Osteocyte (in vitro differentiated cells): ENCODE results near the gene CD81. TPM values are rescaled to one million over a fixed set of nuclear protein-coding genes. Genes with fewer than 3 reads are reported as not detected.

Experiments
- DNase-seq: peaks from one replicate; pipeline ENCODE4 v3.0.0; 2021; ENCODE audit warnings: mixed read lengths; ENCODE audit not compliant: unreplicated experiment; ENCODE audit errors: extremely low spot score
- H3K27ac Mint-ChIP-seq: one replicate; pipeline ENCODE4 v1.8.0; 2021; ENCODE audit warnings: mild to moderate bottlenecking, mixed read lengths; ENCODE audit not compliant: unreplicated experiment
- H3K27me3 Mint-ChIP-seq: one replicate; pipeline ENCODE4 v1.8.0; 2021; ENCODE audit warnings: mixed read lengths; ENCODE audit not compliant: unreplicated experiment
- H3K36me3 Mint-ChIP-seq: one replicate; pipeline ENCODE4 v1.8.0; 2021; ENCODE audit warnings: mixed read lengths; ENCODE audit not compliant: unreplicated experiment
- H3K4me1 Mint-ChIP-seq: one replicate; pipeline ENCODE4 v1.8.0; 2021; ENCODE audit warnings: mixed read lengths; ENCODE audit not compliant: unreplicated experiment
- H3K4me3 Mint-ChIP-seq: one replicate; pipeline ENCODE4 v1.8.0; 2021; ENCODE audit warnings: mild to moderate bottlenecking, moderate library complexity, mixed read lengths; ENCODE audit not compliant: unreplicated experiment
- H3K9me3 Mint-ChIP-seq: one replicate; pipeline ENCODE4 v1.8.0; 2021; ENCODE audit warnings: mixed read lengths; ENCODE audit not compliant: unreplicated experiment
- total RNA-seq: library from RNA; stranded (reverse); gene quantifications from 2 replicates; pipeline ENCODE4 v1.2.1, GENCODE V29; 2021
- TF ChIP-seq, protein P1 (sequence below): fragments of 200-600 bp; sonication (generic); IDR thresholded peaks from 2 replicates; pipeline ENCODE4 v1.5.0; 2021; ENCODE audit warnings: antibody characterized with exemption, mild to moderate bottlenecking, moderate library complexity

Gene CD81
- total RNA-seq, 1 donor from 2014 or later: 652 TPM

DNA sequence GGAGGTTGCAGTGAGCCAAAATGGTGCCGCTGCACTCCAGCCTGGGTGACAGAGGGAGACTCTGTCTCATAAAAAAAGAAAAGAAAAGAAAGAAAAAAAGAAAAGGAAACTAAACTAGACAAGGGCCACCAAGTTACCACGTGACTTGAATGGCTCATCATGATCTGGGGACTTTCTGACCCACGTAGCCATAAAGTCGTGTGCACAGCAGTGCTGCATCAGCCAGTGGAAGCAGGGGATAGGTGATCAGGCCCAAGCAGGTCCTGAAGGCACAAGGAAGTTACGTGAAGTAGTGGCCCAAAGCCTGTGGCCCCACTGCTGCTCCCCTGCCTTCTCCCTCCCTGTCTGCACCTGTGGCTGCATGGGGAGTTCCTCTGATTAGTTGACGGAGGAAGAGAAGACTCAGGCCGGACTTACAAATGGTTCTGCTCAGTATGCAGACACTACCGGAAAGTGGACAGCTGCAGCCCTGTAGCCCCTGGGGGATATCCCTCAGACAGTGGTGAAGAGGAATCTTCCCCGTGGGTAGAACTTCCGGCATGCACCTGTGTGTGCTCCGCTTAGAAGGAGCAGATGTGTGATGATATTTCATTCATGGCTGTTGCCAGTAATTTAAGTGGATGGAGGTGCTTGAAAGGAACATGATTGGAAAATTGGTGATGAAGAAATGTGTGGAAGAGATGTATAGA, 18.2 kb upstream of the CD81 start:
- Mint-ChIP-seq H3K4me3 (no peak overlapping the region), H3K9me3 (no peaks in the 10 kb centered on the region), H3K27ac (no peak overlapping the region)

DNA sequence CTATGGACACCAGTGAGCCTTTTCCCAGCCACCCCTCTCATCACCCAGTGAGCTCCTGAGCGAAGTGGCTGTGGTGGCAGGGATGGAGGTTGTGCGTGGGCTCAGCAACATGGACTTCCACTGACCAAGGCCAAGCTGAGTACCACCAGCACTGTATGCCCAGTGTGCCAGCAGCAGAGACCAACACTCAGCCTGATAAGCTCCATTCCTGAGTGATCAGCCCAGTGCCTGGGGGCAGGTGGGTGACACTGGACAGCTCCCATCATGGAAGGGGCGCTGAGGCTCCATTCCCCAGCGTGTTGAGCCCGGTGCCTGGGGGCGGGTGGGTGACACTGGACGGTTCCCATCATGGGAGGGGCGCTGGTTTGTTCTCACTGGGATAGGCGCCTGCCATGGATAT, 17.6 kb upstream of the CD81 start:
- no peak overlapping the region for H3K4me3 Mint-ChIP-seq
- H3K4me1 Mint-ChIP-seq: peaks cover 9% of the 10 kb centered on the region
- H3K36me3 Mint-ChIP-seq: no peaks in the 10 kb centered on the region
- no peak overlapping the region for H3K27ac Mint-ChIP-seq
- no peaks in the 10 kb centered on the region for H3K27me3 Mint-ChIP-seq
- TF ChIP-seq, protein P1, sequence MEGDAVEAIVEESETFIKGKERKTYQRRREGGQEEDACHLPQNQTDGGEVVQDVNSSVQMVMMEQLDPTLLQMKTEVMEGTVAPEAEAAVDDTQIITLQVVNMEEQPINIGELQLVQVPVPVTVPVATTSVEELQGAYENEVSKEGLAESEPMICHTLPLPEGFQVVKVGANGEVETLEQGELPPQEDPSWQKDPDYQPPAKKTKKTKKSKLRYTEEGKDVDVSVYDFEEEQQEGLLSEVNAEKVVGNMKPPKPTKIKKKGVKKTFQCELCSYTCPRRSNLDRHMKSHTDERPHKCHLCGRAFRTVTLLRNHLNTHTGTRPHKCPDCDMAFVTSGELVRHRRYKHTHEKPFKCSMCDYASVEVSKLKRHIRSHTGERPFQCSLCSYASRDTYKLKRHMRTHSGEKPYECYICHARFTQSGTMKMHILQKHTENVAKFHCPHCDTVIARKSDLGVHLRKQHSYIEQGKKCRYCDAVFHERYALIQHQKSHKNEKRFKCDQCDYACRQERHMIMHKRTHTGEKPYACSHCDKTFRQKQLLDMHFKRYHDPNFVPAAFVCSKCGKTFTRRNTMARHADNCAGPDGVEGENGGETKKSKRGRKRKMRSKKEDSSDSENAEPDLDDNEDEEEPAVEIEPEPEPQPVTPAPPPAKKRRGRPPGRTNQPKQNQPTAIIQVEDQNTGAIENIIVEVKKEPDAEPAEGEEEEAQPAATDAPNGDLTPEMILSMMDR: no peak
- DNase-seq: no peak
- no peaks in the 10 kb centered on the region for H3K9me3 Mint-ChIP-seq

More for the DNA sequence above, 18.2 kb upstream of the CD81 start:
- no peak for DNase-seq
- TF ChIP-seq, protein P1: no peak
- no peaks in the 10 kb centered on the region for H3K36me3 Mint-ChIP-seq
- no peaks in the 10 kb centered on the region for H3K27me3 Mint-ChIP-seq
- peaks cover 9% of the 10 kb centered on the region for H3K4me1 Mint-ChIP-seq

DNA sequence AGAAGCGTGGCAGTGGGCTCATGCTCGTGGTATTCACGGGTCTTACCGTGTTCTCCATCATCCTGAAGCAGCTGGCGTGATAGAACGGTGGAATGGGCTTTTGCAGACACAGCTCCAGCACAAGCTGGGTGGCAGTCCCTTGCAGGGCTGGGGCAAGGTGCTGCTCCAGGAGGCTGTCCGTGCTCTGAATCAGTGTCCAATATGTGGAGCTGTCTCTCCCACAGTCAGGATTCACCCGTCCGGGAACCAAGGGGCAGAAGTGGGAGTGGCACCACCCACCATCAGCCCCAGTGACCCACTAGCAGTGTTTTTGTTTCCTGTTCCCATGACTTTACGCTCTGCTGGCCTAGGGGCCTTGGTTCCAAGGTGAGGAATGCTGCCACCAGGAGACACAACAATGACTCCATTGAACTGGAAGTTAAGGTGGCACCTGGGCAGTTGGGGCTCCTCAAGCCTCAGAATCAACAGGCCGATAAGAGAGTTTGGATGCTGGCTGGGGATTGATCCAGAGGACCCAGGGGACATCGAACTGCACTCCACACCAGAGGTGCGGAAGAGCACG, 16.9 kb upstream of the CD81 start:
- TF ChIP-seq, protein P1: no peak
- H3K27me3 Mint-ChIP-seq: no peaks in the 10 kb centered on the region

DNA sequence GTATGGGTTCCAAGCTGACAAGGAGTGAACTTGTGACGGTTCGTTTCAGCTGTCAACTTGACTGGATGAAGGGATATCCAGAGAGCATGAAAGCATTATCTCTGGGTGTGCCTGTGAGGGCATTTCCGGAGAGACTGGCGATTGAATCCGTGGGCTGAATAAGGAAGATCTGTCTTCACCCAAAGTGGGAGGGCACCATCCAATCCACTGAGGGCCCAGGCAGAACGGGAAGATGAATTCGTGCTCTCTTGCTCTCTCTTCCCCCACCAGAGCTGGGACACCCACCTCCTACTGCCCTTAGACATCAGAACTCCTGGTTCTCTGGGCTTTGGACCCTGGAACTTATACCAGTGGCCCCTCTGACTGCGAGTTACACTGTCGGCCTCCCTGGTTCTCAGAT, 15.5 kb upstream of the CD81 start:
- Mint-ChIP-seq H3K4me3 (no peak overlapping the region), H3K9me3 (no peaks in the 10 kb centered on the region), H3K27me3 (no peaks in the 10 kb centered on the region), H3K27ac (no peak overlapping the region), H3K4me1 (no peaks in the 10 kb centered on the region), H3K36me3 (no peaks in the 10 kb centered on the region)
- TF ChIP-seq, protein P1: no peak
- DNase-seq: no peak

More for the DNA sequence above, 16.9 kb upstream of the CD81 start:
- DNase-seq: no peak
- no peaks in the 10 kb centered on the region for H3K9me3 Mint-ChIP-seq
- peaks cover 5% of the 10 kb centered on the region for H3K4me1 Mint-ChIP-seq
- H3K4me3 Mint-ChIP-seq: no peak overlapping the region
- no peak overlapping the region for H3K27ac Mint-ChIP-seq
- no peaks in the 10 kb centered on the region for H3K36me3 Mint-ChIP-seq

DNA sequence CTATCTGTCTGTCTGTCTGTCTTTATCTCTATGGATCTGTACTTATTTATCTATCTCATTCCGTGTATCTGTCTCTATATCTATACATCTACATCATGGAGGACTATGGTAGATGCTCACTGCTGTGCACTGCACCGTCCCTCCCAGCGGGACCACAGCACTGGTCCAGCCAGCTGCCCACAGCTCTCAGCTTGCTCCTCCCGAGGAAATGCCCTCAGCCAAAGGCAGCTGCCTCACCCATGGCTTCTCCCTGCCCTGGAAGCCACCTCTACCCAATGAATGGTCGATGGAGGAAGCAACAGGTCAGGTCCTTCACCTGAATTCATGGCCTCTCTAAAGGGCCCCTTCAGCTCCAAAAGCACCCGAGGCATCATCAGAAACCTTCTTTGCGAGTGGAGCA, 14.7 kb upstream of the CD81 start:
- Mint-ChIP-seq H3K36me3 (no peaks in the 10 kb centered on the region), H3K27ac (no peak overlapping the region), H3K9me3 (no peaks in the 10 kb centered on the region), H3K4me3 (no peak overlapping the region), H3K27me3 (no peaks in the 10 kb centered on the region), H3K4me1 (no peaks in the 10 kb centered on the region)
- TF ChIP-seq, protein P1: no peak
- no peak for DNase-seq
